HG02884 (cell line): ENCODE measurements around the gene TENM3.
"Not testable (repeated sequence)": the region's sequence is repeated elsewhere in the genome, so short reads cannot be mapped to it uniquely, and the experiment has no call there.

Experiments
- ATAC-seq: cut with Tn5 transposase; IDR thresholded peaks from one replicate; pipeline ENCODE4 v1.9.1; 2021; ENCODE audit warnings: mild to moderate bottlenecking, moderate library complexity; ENCODE audit not compliant: unreplicated experiment

The TENM3 gene

DNA sequence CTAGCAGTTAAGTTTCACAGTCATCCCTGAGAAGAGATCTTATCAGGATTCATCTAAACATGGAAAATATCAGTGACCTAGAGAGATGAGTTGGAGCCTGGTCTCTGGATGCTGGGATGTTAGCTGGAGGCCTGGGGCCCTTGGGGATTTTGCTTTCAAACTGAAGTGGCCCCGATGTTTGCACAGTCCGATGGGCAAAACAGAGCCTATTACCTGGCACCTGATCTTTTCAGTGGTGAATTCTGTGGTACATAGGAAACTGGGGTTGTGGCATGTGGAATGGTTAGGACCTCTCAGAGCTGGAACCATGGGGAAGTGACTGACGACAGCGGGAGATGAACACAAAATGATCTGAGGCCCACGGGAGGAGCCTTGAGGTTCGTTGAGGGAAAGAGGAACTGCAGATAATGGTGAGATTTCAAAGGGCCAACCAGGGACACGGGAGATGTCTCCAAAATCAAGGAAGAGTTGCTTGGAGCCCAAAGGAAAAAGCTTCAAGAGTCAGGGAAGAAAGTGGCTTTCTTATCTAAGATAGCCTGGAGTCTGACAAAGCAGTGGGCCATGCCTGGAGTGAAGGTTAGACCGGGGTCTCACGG, 17.8 kb upstream of the TENM3 start:
- ATAC-seq = no peak

DNA sequence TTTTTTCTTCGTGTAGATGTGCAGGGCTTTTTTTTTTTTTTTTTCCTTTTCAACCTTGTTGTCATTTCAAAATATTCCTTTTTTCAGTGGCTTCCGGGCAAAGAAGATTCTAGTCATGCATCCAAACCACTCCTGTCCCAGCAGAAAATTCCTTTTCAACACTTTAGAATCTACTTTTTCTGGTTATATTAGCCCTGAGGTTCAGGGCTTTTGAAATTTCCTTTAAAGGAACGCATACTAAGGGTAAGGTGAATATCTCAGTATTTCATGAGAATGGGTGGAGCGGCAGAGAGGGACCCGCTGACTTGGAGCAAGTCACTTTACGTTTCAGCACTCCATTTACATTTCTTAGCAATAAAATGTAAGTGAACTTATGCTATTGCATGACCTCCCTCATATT, 15.6 kb upstream of the TENM3 start:
- ATAC-seq = no peak

DNA sequence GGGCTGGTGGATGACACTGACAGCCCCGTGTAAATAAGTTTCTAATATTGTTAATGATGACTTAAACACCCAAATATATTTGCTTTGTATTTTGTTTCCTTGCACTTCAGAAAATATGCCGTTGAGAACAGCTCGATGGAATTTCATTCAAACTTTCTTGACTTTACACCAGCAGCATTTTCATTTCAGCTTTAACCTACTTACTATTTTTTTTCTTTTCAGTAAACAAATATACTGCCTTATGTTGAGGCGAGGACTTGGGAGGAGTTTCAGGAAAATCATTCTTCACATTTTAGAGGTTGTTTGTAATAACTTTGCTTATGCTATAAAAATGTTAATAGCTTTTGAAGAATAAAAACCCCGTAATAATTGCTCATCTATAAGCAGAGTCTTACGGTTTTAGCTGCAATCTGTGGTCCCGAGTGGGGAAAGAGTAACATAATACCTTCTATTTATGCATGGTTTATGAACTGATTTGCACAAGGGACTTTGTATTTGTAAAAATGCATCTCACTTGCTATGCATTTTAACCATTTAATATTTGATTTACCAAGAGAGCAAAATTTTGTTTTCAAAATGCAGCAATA, 14.1 kb upstream of the TENM3 start:
- ATAC-seq = no peak

DNA sequence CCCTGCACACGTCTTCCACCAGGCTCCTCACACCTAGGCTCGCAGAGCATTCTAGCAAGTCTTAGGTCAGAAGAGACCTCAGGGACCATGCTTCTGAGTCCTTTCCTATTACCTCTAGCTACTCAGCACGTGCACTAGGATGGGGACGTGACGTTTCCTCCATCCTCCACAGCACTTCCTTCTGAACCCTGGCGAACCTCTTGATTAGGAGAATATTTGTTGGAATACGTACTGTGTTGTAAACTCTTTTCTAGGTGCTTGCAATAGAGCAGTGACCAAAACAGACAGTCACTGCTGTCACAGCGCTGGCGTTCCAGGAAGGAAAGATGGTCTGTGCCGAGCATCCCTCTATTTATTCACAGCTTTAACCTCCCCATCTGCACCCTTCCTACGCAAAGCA, 12.9 kb upstream of the TENM3 start:
- ATAC-seq = no peak

DNA sequence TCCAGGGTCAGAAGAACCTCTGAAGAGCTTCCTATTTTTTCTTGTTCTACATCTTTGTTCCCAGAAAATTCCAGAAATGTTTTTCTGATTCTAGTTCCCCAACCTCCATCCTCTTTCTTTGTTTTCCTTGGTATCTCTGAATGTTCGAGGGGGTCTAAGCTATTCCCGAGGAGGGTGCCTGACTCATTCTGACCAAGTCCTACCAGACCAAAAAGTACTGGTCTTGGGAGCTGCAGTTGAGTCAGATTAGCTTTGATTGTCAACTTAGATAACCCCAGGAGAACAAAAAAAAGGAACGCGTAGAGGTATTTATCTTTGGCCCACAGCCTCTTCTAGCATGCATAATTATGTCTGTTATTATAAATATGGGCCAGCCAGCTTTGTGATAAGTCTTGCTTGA, 12.1 kb upstream of the TENM3 start:
- ATAC-seq = no peak

DNA sequence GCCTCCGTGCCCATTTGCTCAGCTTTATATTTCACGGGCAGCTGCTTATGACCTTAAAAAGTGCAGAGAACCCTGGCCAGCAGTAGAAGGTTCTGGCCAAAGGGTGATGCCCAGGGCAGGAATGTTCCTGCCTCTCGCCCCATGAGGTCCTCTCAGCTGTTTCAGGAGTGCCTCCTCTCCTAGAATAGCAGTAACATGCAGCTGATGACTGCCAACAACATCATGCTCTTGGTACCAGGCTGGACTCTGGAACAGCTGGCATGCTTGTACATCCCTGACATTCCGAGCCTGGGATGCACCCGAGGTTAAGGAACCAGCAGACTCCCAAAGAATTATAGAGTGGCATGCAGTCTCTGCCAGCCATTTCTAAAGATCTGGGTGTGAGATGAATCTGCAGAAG, 11.7 kb upstream of the TENM3 start:
- no peak for ATAC-seq

DNA sequence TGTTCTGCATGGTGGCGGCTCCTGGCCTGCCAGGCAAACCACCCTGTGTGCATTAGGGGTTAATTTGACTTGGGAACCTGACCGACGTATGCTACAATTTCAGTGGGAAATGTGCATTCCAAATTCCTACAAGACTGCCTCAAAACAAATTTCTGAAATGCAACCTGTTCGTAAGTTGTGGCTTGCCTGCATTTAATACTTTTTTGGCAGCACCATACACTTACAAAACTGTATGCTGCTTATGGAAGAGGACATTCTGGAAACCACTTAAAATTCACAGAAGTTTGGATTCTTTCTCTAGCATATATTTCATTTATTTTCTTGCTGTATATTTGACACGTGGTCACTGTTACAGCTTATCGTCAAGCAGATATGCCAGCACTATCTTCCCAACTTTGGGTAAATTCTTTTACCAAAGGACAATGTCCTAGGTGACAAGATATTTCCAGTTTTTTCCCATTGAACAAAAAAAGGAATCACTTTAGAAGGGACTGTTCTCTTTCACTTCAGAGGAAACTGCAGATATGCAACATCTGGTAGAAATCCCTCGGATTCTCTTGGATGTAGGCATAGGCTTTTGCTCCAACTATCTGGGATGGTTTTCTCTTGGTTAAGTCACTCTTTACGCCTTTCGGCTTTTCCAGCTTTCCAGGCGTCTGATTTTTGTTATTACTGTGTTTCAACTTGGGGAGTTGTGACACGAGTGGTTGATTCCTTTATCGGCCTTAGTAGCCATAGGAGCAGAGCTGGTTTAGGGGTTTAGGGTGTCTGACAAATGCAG, 9.7 kb upstream of the TENM3 start:
- ATAC-seq = no peak

DNA sequence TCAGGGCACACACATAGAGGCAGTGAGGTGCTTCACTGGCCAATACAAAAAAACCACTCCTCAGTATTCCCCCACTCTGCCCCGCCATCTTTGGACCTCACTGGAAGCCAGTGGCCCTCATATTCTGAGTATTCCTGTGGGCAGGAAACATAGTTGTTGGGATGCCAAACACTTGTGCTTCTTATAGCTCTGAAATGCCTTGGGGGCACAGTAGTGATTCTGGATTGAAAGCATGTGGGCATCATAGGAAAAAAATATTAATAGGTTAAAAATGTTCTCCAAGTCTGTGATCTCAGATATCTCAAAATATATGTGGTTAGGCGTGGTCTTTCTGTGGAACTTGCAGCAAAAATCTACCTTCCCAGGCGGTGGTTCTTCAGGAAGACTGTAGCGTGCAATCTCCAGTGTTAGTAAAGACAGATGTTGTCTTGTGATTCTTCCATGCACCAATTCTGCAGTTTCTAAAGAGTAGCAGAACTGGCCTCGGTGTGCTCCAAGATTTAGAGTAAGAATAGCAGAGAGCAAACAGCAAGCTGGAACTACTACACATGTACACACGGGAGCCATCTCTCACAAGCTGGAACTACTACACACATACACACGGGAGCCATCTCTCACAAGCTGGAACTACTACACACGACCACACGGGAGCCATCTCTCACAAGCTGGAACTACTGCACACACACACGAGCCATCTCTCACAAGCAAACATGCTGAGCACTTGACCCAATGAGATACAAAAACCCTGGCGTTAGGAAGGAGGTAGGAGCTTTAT, 8.0 kb upstream of the TENM3 start:
- no peak for ATAC-seq

DNA sequence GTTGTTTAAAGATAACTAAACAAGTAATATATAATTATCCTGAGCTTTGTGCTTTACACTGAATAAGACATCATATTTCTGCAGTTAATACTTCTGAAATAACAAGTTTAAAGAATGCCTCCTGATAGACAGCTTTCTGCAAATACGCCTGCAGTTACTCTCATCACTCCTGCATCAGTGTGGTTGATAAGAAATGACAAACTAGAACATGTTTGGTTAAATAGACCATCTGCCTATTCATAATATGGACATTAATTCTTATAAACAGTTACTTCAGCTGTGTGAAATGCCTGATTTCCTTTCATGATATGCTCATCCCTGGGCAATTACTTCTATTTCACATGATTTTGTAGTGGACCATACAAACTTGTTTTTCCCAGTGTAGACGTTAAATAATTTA, 7.0 kb upstream of the TENM3 start:
- no peak for ATAC-seq

DNA sequence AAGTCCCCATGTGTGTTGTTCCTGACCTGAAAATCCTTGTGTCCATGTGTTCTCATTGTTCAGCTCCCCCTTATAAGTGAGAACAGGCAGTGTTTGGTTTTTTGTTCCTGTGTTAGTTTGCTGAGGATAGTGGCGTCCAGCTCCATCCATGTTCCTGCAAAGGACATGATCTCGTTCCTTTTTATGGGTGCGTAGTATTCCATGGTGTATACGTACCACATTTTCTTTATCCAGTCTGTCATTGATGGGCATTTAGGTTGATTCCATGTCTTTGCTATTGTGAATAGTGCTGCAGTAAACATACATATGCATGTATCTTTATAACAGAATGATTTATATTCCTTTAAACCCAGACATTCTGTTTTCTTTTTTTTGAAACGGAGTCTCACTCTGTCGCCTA, 6.2 kb upstream of the TENM3 start:
- ATAC-seq = not testable (repeated sequence)

DNA sequence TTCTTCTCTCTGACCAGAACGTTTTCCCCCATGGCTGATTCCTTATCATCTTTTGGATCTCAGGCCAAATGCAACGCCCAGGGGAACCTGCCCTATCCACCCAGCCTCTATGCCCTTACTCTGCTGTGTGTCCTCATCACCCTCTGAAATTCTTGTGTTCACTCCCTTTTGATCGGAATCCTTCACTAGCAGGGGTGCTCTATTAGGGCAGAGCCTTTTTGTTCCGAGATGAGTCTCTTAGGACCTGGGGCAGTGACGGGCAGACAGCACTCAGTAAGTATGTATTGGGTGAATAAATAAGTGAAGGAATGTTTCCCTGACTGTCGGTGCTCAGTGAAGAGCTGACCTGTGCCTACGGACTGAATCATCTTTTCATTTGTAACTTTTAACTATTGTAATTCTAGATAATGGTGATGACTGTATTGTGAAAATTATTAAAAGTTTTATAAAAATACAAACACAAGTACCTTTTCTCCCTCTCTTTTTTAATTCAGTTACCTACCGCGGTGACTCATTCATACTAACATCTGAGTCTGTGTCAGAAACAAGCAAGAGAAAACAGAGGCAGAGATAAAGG, 4.8 kb upstream of the TENM3 start:
- no peak for ATAC-seq

DNA sequence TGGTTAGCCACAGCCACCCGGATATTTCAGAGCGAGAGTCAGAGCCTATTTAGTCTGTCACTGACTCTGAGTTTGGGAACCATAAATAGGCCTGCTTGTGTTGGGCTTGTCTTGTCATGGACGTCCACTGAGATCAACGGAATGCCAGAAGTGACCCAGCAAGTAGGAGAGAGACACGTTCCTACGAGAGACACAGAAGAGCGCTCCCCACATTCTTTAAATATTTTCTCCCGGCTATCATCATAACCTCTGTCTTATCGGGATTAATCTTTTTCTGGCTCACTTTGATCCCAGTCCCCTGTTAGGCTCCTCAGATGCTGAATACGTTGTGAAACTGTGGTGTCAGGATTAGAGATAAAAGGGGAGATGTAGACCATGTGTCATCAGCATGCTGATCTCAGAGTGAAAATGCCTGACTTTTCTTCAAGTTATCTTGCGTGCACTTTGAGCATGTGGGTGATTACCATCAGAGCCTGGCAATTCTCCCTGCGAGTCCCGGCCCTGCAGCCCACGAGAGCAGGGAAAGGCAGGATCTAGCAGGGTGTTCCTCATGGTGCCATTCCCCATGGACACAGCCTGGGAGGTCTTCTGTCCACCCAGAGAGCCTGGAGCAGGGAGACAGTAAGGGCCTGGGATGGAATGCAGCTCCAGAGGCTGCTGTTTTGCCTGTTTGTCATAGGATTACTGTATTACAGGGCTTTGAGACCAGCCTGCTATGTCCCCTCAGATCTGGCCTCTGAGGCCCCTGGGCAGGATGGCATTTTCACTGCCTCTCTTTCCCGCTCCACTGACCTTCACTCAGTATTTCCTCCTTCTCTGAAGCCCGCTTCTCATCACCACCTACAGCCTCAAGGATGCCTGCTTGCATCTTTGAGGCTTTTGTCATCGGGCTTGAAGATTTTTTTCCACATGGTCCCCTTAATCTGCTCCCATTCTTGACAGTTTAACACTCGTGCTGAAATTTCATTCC, 2.8 kb upstream of the TENM3 start:
- no peak for ATAC-seq

DNA sequence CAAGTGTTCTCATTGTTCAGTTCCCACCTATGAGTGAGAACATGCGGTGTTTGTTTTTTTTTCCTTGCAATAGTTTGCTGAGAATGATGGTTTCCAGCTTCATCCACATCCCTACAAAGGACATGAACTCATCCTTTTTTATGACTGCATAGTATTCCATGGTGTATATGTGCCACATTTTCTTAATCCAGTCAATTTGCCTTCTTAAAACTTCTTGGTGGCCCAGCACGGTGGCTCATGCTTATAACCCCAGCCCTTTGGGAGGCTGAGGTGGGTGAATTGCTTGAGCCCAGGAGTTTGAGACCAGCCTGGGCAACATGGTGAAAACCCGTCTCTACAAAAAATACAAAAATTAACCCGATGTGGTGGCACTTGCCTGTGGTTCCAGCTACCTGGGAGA, 942 bp upstream of the TENM3 start:
- not testable (repeated sequence) for ATAC-seq

DNA sequence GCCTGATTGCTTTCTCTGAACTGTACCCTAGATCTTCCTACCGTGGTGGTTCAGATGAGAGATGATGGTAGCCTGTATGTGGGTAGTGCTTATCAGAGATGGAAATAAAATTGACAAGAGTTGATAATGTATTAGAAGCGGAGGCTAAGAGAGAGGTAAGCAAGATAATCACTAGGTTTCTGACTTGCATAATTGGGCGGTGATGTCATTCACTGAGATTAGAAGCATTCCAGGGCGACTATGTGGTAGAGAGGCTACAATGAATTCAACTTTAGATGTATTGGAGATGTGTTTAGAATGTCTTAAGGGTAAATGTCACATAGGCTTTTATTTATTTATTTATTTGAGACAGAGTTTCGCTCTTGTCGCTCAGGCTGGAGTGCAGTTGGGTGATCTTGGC, 415 bp upstream of the TENM3 start:
- no peak for ATAC-seq

DNA sequence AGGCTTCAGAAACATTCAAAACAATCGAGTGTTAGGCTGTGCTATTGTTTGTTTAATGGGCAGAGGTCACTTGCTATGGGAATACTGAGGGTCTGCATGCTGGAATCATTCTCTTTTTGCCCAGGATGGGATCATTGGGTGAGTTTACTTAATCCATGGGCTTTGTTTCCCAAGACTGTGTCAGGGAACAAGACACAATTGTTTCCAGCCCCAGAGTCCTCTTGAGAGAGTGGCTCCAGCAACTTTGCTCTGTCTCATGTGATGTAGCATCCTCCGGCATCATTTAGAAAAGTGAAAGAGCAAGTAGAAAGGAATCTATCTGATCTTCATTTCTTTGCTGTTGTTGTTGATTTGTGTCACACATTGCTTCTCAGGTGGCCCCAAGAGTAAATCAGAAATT, 1.8 kb downstream of the TENM3 start:
- no peak for ATAC-seq

DNA sequence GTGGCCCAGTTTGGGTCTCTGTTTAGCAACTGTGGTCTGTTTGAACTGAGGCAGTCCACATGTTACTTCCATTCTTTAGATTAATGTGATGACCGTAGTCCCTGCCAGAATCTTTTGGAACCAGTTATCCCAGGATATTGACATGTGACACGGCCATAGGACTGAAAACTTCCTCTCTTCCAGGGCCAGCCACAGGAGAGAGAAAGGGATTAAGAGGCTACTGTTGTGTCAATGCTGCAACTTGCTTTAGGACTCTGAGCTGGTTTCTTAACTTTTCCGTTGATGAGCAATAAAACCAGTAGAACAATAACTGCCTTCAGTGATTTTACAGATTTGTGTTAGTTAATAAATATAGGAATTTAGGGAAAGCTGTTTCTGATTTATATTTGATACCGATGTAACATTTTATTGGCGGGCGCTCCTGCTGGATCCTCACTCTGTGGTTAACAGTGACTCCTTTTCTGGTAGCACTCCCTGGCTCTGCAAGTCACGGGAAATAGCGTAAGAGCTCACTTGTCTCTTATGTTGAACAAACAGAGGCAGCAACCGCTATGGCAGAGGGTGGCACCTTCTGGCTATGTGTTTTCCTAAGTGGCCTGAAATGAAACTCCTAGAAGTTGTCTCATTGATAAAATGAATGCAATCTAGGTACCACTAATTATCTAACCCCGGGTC, 2.5 kb downstream of the TENM3 start:
- ATAC-seq = no peak

DNA sequence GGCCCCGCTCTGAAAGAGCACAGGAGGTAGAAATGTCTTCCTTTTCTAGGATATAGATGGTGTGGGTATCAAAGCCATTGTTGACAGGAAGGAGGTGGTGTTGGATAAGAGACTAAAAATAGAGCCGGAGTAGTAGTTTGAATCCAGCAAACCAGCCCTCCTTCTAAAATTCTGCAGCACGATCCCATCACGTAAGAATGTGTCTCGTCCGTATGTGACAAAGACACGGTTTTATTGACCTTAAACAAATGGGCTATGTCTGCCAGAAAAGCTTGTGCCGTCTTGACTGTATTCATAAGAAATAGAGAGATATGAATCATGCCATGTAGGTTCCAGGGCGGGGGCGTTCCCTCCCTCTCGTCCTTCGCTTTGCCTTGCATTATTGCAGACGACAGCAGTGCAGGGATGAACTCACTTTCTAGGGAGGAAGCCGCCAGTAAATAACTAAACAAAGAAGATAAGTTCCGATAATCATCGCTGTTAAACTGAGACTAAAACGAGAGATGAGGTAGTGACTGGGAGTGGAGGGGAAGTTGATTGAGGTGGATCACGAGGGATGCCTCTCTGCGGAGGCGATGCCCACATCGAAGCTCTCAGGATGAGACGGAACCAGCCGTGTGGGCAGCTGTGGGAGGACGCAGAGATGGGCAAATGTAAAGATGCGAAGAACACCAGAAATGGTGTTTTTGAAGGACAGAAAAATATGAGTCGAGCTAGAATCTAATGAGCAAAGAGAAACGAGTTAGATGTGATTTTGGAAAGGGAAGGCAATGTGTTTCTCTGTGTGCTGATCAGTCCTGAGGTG, 3.4 kb downstream of the TENM3 start:
- no peak for ATAC-seq

DNA sequence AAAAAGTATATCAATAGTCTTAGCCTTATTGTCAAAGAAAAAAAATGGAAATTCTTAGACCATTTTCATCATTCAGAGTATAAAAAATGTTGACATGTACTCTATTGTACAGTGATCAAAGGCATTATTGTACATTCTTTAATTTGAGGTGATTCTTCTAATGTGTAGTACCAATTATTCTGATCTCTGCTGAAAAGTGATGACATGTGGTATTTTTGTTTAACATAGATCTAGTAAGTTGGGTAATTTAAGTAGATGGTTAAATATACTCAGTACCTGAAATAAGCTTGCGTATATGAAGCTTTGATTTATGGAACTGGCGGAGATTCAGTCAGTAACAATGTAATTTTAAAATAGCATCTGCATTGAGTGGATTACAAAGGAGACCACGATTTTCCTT, 5.1 kb downstream of the TENM3 start:
- ATAC-seq = no peak

DNA sequence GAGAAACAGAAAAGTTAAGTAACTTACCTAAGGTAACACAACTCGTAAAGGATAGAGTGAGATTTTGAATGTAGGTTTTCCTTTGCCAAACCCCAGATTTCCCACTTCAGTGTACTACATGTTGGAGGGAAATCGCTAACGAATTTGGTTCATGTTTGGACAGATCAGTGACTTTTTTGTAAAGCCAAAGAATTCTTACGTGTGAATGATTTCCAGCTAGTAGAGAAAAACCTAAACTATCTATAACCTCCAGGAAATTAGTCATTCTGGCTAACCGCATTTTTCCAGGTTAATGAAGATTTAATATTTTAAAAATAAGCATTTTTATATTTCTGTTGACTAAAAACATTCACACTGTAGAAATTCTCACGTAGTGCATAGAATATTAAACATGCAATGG, 7.2 kb downstream of the TENM3 start:
- no peak for ATAC-seq
